B cell (primary cell): ENCODE results near the gene HSFX4. TPM values are rescaled to one million over a fixed set of nuclear protein-coding genes. Genes with fewer than 3 reads are reported as not detected.

Experiments
- polyA plus RNA-seq: library from polyadenylated mRNA; depleted of rRNA; stranded (reverse); fragments of >200 nt; gene quantifications from 2 replicates; pipeline ENCODE4 v1.2.3, GENCODE V29; 2012
- total RNA-seq, 2 donors: library from RNA; stranded (reverse); fragments of 120-200 nt in 1 of 2; gene quantifications; 1 replicate in 1 of 2; 2 replicates in 1 of 2; pipeline versions ENCODE4 v1.2.3 to v1.2.4, GENCODE V29; 2013 to 2022

Gene HSFX4
- total and polyA plus RNA-seq, 2 donors (not counting 1 experiment from before 2014, with no cell fraction given): not detected

Other genes starting within 250 kb of the HSFX4 start
- gene MAGEA11, start 217.5 kb upstream of the HSFX4 start, total RNA-seq: not detected in 2 replicates
- not detected in 2 replicates for gene MAGEA11, start 217.5 kb upstream of the HSFX4 start, polyA plus RNA-seq
- gene HSFX1, start 155.5 kb upstream of the HSFX4 start, total RNA-seq: 2.9 and 4.2 TPM in 2 replicates
- 1.2 and 1.3 TPM in 2 replicates for gene HSFX1, start 155.5 kb upstream of the HSFX4 start, polyA plus RNA-seq
- not detected in 2 replicates for gene MAGEA9, start 147.6 kb upstream of the HSFX4 start, total RNA-seq
- gene MAGEA9, start 147.6 kb upstream of the HSFX4 start, polyA plus RNA-seq: not detected in 2 replicates
- not detected in 2 replicates for gene MAGEA8, start 48.4 kb upstream of the HSFX4 start, total RNA-seq
- gene MAGEA8, start 48.4 kb upstream of the HSFX4 start, polyA plus RNA-seq: not detected in 2 replicates
- gene EOLA2, start 8.9 kb downstream of the HSFX4 start, total RNA-seq: 37.7 and 42.0 TPM in 2 replicates
- gene EOLA2, start 8.9 kb downstream of the HSFX4 start, polyA plus RNA-seq: 45.9 and 63.2 TPM in 2 replicates